A549 (cell line): ENCODE data around the gene RNF144A.

Experiments
- CHD2 ChIP-seq: fragments of 150-350 bp; IDR thresholded peaks from 2 replicates; pipeline ENCODE4 v1.6.1; 2014; ENCODE audit warnings: low read length; ENCODE audit not compliant: partially characterized antibody
- CTCF ChIP-seq: fragments of >200 bp; sonication (Bioruptor Twin); formaldehyde crosslinking; IDR thresholded peaks from 3 replicates; pipeline ENCODE4 v1.5.1; 2016
- E2F6 ChIP-seq: IDR thresholded peaks from 2 replicates; pipeline ENCODE4 v1.6.1; 2012; ENCODE audit warnings: low read depth, borderline replicate concordance
- EP300 ChIP-seq, 2 experiments: fragments of >200 bp; sonication (Bioruptor Twin); formaldehyde crosslinking; IDR thresholded peaks; 2 replicates in 1 of 2; 3 replicates in 1 of 2; pipeline ENCODE4 v1.6.1; 2016 to 2017
- ESRRA ChIP-seq: fragments of 150-350 bp; IDR thresholded peaks from 2 replicates; pipeline ENCODE4 v1.6.1; 2014; ENCODE audit warnings: mild to moderate bottlenecking, low read length, borderline replicate concordance
- JUN ChIP-seq, 2 experiments: fragments of >200 bp; sonication (Bioruptor Twin); formaldehyde crosslinking; IDR thresholded peaks; 2 replicates in 1 of 2; 3 replicates in 1 of 2; pipeline ENCODE4 v1.6.1; 2016 to 2017
- KDM1A ChIP-seq: fragments of 200-600 bp; sonication (generic); IDR thresholded peaks from 2 replicates; pipeline ENCODE4 v1.6.1; 2016; ENCODE audit warnings: low read depth, mild to moderate bottlenecking
- KDM5A ChIP-seq: fragments of 200-600 bp; sonication (generic); IDR thresholded peaks from 2 replicates; pipeline ENCODE4 v1.6.1; 2016; ENCODE audit warnings: antibody characterized with exemption, mild to moderate bottlenecking
- MAZ ChIP-seq: fragments of 150-350 bp; IDR thresholded peaks from 2 replicates; pipeline ENCODE4 v1.6.1; 2014; ENCODE audit warnings: antibody characterized with exemption, low read depth, low read length, borderline replicate concordance
- PBX3 ChIP-seq: IDR thresholded peaks from 2 replicates; pipeline ENCODE4 v1.6.1; 2012
- POLR2A ChIP-seq: IDR thresholded peaks from 2 replicates; pipeline ENCODE4 v1.6.1; 2012; ENCODE audit warnings: mild to moderate bottlenecking, low read length
- RAD21 ChIP-seq, 2 experiments: fragments of >200 bp in 1 of 2; sonication (Bioruptor Twin) in 1 of 2; formaldehyde crosslinking in 1 of 2; IDR thresholded peaks in 1 of 2; conservative IDR thresholded peaks in 1 of 2; 2 replicates in 1 of 2; 3 replicates in 1 of 2; pipeline ENCODE4 v1.6.1; 2012 to 2018; ENCODE audit warnings: inconsistent platforms in 1 of 2
- REST ChIP-seq: fragments of 200-600 bp; sonication (generic); IDR thresholded peaks from 2 replicates; pipeline ENCODE4 v1.6.1; 2016; ENCODE audit warnings: antibody characterized with exemption, mild to moderate bottlenecking, moderate library complexity
- SREBF2 ChIP-seq: fragments of 450-650 bp; IDR thresholded peaks from 2 replicates; pipeline ENCODE4 v1.6.1; 2014; ENCODE audit warnings: mild to moderate bottlenecking, moderate library complexity

GRCh38 chr2:6955511-6956136 lies 38.4 kb downstream of the RNF144A start:
- TF ChIP-seq CTCF (no peak), POLR2A (no peak), RAD21 (conservative IDR thresholded peaks at IDR 0.05 in 1 of 2, IDR thresholded peaks at IDR 0.05 in 1 of 2) (no peak), REST (no peak), SREBF2 (no peak), CHD2 (no peak), EP300 (IDR thresholded peaks at IDR 0.05) (no peak), KDM1A (no peak), MAZ (no peak), ESRRA (no peak), PBX3 (no peak), E2F6 (no peak), KDM5A (no peak), JUN (IDR thresholded peaks at IDR 0.05) (no peak)
